Prostate gland (tissue), 2 donors: ENCODE results near the gene CLK4. TPM values are rescaled to one million over a fixed set of nuclear protein-coding genes. Genes with fewer than 3 reads are reported as not detected.
A peak's percentile ranks its signal among the peaks of the same experiment; 100 is the strongest.

Experiments used
- DNase-seq: peaks from one replicate; pipeline ENCODE4 v3.0.0-alpha.2; 2019; ENCODE audit warnings: low spot score
- H3K27ac ChIP-seq, 2 donors: fragments of 200-600 bp; sonication (generic); 2 replicates each; pipeline ENCODE4 v1.5.1; 2017 to 2019
- H3K27me3 ChIP-seq: fragments of 200-600 bp; sonication (generic); replicated peaks from 2 replicates; pipeline ENCODE4 v1.5.1; 2019; ENCODE audit not compliant: insufficient read depth
- H3K36me3 ChIP-seq, 2 donors: fragments of 200-600 bp; sonication (generic); 1 replicate in 1 of 2; 2 replicates in 1 of 2; pipeline versions ENCODE4 v1.5.1 to v1.8.1; 2017 to 2019
- H3K4me1 ChIP-seq: fragments of 200-600 bp; sonication (generic); replicated peaks from 2 replicates; pipeline ENCODE4 v1.5.1; 2019
- H3K4me3 ChIP-seq, 2 donors: fragments of 200-600 bp; sonication (generic); 2 replicates each; pipeline ENCODE4 v1.5.1; 2017 to 2019
- H3K9me3 ChIP-seq: fragments of 200-600 bp; sonication (generic); 2 replicates; pipeline ENCODE4 v1.5.1; 2017
- POLR2A ChIP-seq: fragments of 450-650 bp; IDR thresholded peaks from one replicate; pipeline ENCODE4 v1.6.1; 2016; ENCODE audit warnings: antibody characterized with exemption, mild to moderate bottlenecking
- POLR2AphosphoS5 ChIP-seq: sonication (generic); formaldehyde crosslinking; IDR thresholded peaks from one replicate; pipeline ENCODE4 v1.6.1; 2017; ENCODE audit warnings: antibody characterized with exemption
- WGBS: methylation state at CpG from one replicate; pipeline ENCODE4 v1.1.5; 2018; 5-methylcytosine and 5-hydroxymethylcytosine counted together
- intact Hi-C: fragments of 100-400 bp; cut with DNase I; formaldehyde crosslinking; loops from one replicate; pipeline ENCODE4 v1.14.2; 2022
- total RNA-seq, 2 donors: library from RNA; depleted of rRNA; stranded (reverse); fragments of >200 nt; gene quantifications; one replicate each; pipeline ENCODE4 v1.1.0, GENCODE V29; 2016
- TF ChIP-seq, protein P1 (sequence below), 4 experiments: fragments of 200-600 bp in 2 of 4; fragments of 450-650 bp in 2 of 4; sonication (generic) in 2 of 4; IDR thresholded peaks; 1 replicate in 3 of 4; 2 replicates in 1 of 4; pipeline ENCODE4 v1.5.1; 2016 to 2019; ENCODE audit warnings: antibody characterized with exemption in 4 of 4, mild to moderate bottlenecking in 2 of 4, moderate library complexity in 2 of 4

The CLK4 gene
- total RNA-seq, 2 donors from 2014 or later = 26.7 to 39.0 TPM

DNA sequence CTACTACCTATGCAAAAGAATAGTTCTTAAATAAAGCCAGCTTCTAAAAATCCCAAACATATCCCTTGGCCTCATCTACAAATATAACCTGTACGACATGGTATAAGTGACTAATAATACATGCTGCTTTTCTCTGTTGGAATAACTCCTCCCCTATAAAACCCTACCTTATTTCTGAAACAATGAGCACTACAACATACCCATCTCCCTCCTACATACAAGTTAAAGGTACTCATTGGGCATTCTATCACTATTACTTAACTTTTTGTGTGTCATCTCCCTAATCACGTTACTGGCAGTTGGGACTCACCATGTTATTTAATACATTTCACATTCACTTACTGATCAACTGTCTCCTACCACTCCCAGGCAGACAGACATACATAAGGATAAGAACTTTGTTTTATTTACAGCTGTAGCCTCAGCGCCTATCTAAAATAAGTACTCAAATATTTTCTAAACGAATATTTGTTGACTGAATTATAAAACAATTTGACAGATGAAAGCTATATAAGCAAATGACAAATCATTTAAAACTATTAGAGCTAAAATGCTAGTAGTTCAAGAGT is 4.1 kb downstream of the CLK4 start:
- intact Hi-C loops = loop anchor here (10.0 kb wide), 1 partner anchor 112 kb away; the partner anchor contains the start of gene ZNF354A
- no peaks in the 10 kb centered on the region for H3K36me3 ChIP-seq
- 63% methylated on average over 4 of the region's 4 CpGs for WGBS

DNA sequence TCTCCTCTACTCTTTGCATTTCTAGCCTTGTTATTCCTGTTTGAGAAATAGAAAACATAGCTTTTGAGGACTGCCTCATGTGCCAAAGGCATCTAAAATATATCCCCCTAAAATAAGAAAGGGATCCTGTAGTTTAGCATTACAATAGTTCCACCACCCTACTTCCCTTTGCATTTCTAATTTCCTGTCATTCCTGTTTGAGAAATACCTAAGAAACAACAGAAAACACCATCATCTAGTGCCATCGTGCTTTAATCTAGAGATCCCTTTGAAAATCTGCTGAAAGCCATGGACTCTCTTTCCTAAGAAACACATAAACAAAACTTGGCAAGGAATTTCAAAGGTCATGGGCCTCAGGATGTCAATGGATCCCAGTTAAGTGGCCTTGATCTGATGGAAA is 7.5 kb downstream of the CLK4 start:
- TF ChIP-seq POLR2A (no peak), POLR2AphosphoS5 (no peak)
- TF ChIP-seq, protein P1, sequence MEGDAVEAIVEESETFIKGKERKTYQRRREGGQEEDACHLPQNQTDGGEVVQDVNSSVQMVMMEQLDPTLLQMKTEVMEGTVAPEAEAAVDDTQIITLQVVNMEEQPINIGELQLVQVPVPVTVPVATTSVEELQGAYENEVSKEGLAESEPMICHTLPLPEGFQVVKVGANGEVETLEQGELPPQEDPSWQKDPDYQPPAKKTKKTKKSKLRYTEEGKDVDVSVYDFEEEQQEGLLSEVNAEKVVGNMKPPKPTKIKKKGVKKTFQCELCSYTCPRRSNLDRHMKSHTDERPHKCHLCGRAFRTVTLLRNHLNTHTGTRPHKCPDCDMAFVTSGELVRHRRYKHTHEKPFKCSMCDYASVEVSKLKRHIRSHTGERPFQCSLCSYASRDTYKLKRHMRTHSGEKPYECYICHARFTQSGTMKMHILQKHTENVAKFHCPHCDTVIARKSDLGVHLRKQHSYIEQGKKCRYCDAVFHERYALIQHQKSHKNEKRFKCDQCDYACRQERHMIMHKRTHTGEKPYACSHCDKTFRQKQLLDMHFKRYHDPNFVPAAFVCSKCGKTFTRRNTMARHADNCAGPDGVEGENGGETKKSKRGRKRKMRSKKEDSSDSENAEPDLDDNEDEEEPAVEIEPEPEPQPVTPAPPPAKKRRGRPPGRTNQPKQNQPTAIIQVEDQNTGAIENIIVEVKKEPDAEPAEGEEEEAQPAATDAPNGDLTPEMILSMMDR (IDR thresholded peaks at IDR 0.05) = no peak
- no peaks in the 10 kb centered on the region for H3K9me3 ChIP-seq
- H3K27ac ChIP-seq = no peak overlapping the region
- H3K36me3 ChIP-seq = no peaks in the 10 kb centered on the region
- WGBS = 52% methylated on average over 1 of the region's 1 CpG
- DNase-seq = no peak
- no peak overlapping the region for H3K4me3 ChIP-seq
- intact Hi-C loops = no loop called here
- H3K27me3 ChIP-seq = no peaks in the 10 kb centered on the region
- peaks cover 8% of the 10 kb centered on the region for H3K4me1 ChIP-seq

More for the DNA sequence above, 4.1 kb downstream of the CLK4 start:
- H3K27me3 ChIP-seq = no peaks in the 10 kb centered on the region
- TF ChIP-seq POLR2AphosphoS5 (no peak), POLR2A (no peak)
- TF ChIP-seq, protein P1 (IDR thresholded peaks at IDR 0.05) = no peak
- no peak overlapping the region for H3K27ac ChIP-seq
- no peak overlapping the region for H3K4me3 ChIP-seq
- peaks cover 8% of the 10 kb centered on the region for H3K4me1 ChIP-seq
- no peak for DNase-seq
- H3K9me3 ChIP-seq = no peaks in the 10 kb centered on the region

DNA sequence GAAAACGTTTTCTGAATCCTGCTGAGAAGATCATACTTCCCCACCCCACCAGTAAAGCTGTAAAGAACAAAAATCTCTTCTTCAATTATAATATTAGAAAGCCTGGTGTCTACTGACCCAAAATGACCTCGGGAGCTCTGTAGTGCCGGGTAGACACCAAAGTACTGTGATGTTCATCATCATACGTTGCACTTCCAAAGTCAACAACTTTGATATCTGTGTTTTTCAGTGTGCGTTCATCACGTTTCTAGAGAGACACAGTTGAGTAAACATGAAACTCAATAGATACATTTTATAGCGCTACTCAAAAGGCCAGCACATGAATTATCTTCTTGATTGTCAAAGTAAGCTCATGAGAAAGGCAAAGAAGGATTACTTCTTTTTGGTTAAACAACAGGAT is 14.6 kb downstream of the CLK4 start:
- peaks cover 0 to 4% of the 10 kb centered on the region in 2 donors for H3K36me3 ChIP-seq
- H3K4me3 ChIP-seq = no peak overlapping the region
- no peaks in the 10 kb centered on the region for H3K27me3 ChIP-seq
- no peaks in the 10 kb centered on the region for H3K9me3 ChIP-seq
- 39% methylated on average over 7 of the region's 7 CpGs for WGBS
- intact Hi-C loops = no loop called here
- no peak for DNase-seq
- no peak overlapping the region for H3K27ac ChIP-seq
- H3K4me1 ChIP-seq = no peaks in the 10 kb centered on the region
- no peak for TF ChIP-seq POLR2A
- TF ChIP-seq POLR2AphosphoS5 = peak; percentile 57
- TF ChIP-seq, protein P1 (IDR thresholded peaks at IDR 0.05) = no peak

DNA sequence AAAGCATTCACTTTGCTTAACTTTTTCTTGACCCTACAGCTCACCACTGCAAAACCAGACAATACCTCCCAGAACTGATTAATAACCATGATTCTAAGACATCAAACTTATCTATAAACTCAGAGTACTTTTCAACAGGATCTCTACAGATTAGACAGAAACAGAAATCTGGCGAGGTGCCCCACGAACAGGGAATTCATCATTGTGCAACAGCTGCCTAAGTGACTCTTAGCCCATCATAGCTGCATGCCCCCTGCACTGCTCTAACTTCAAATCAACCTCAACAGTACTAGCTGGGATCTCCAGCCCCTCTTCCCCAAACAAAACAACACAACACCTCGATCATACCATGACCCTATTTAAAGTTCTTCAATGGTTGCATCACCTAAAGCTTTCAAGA is 20.6 kb downstream of the CLK4 start:
- WGBS = 87% methylated on average over 3 of the region's 3 CpGs
- Histone ChIP-seq H3K36me3 (peaks cover 0 to 7% of the 10 kb centered on the region in 2 donors), H3K9me3 (no peaks in the 10 kb centered on the region), H3K4me3 (no peak overlapping the region), H3K27ac (no peak overlapping the region), H3K27me3 (no peaks in the 10 kb centered on the region), H3K4me1 (no peaks in the 10 kb centered on the region)
- intact Hi-C loops = no loop called here
- no peak for DNase-seq
- no peak for TF ChIP-seq POLR2AphosphoS5
- TF ChIP-seq POLR2A = no peak
- TF ChIP-seq, protein P1 (IDR thresholded peaks at IDR 0.05) = no peak

DNA sequence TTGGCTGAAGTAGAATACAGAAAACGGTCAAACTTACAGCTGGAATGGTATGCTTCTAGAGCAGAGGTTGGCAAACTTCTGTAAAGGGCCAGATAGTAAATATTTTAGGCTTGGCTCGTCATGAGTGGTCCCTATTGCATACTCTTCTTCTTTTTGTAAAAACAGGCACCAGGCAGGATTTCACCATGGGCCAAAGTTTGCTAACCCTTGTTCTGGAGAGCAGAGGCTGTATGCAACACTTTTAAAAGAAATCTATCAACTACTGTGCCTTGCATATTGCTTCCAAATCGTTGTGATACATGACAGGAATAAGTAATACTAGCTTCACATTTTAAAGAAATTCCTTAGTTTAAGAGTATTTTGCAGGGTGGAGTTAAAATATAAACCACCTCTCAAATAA is 21.1 kb downstream of the CLK4 start:
- H3K4me1 ChIP-seq = no peaks in the 10 kb centered on the region
- TF ChIP-seq POLR2A = no peak
- no peak for TF ChIP-seq POLR2AphosphoS5
- TF ChIP-seq, protein P1 (IDR thresholded peaks at IDR 0.05) = no peak
- H3K36me3 ChIP-seq = peaks cover 0 to 7% of the 10 kb centered on the region in 2 donors
- no peak overlapping the region for H3K4me3 ChIP-seq
- H3K9me3 ChIP-seq = no peaks in the 10 kb centered on the region
- intact Hi-C loops = no loop called here
- 76% methylated on average over 3 of the region's 3 CpGs for WGBS
- H3K27ac ChIP-seq = no peak overlapping the region
- DNase-seq = no peak
- no peaks in the 10 kb centered on the region for H3K27me3 ChIP-seq
